ENCODE measurements around the gene CPNE1. TPM values are rescaled to one million over a fixed set of nuclear protein-coding genes. Genes with fewer than 3 reads are reported as not detected.

The CPNE1 gene
- total RNA-seq, 1 donor from 2014 or later, result 142 TPM

GRCh38 chr20:35615667-35616464 is 48.8 kb downstream of the CPNE1 start, which contains the start of gene SPAG4:
SPAG4 (plus strand) TSS chr20:35615829; CDS start chr20:35616004, 175 bp downstream.
- Mint-ChIP-seq H3K4me1 (ENCODE audit: low read depth) (peaks cover 34% of the 10 kb centered on the region), H3K4me3 (ENCODE audit: unreplicated experiment) (peak within 1 kb of the TSS; percentile 89), H3K27me3 (ENCODE audit: low read depth) (no peaks in the 10 kb centered on the region), H3K36me3 (ENCODE audit: low read depth) (no peaks in the 10 kb centered on the region), H3K9me3 (ENCODE audit: low read depth) (no peaks in the 10 kb centered on the region), H3K27ac (ENCODE audit: unreplicated experiment) (peak within 1 kb of the TSS; percentile 97)
- TF ChIP-seq CTCF (IDR thresholded peaks at IDR 0.05), result no peak
- DNase-seq (ENCODE audit: low spot score), result peak; percentile 98

- H3K9me3 Mint-ChIP-seq (ENCODE audit: low read depth), result no peaks in the 10 kb centered on the region
- peak; percentile 3 for DNase-seq (ENCODE audit: low spot score)
- H3K4me1 Mint-ChIP-seq (ENCODE audit: low read depth), result peaks cover 6% of the 10 kb centered on the region
- H3K27me3 Mint-ChIP-seq (ENCODE audit: low read depth), result no peaks in the 10 kb centered on the region
- H3K36me3 Mint-ChIP-seq (ENCODE audit: low read depth), result no peaks in the 10 kb centered on the region
- H3K4me3 Mint-ChIP-seq (ENCODE audit: unreplicated experiment), result no peak overlapping the region
- TF ChIP-seq CTCF (IDR thresholded peaks at IDR 0.05), result no peak
- no peak overlapping the region for H3K27ac Mint-ChIP-seq (ENCODE audit: unreplicated experiment)
These were observed 53.2 kb downstream of the CPNE1 start for GRCh38 chr20:35611482-35611881.

GRCh38 chr20:35610833-35611427 is 53.8 kb downstream of the CPNE1 start:
- H3K36me3 Mint-ChIP-seq (ENCODE audit: low read depth), result no peaks in the 10 kb centered on the region

GRCh38 chr20:35607003-35607735 is 57.5 kb downstream of the CPNE1 start:
- no peak for TF ChIP-seq CTCF (IDR thresholded peaks at IDR 0.05)
- H3K27me3 Mint-ChIP-seq (ENCODE audit: low read depth), result peaks cover 1% of the 10 kb centered on the region
- H3K4me1 Mint-ChIP-seq (ENCODE audit: low read depth), result no peaks in the 10 kb centered on the region
- no peaks in the 10 kb centered on the region for H3K36me3 Mint-ChIP-seq (ENCODE audit: low read depth)
- H3K27ac Mint-ChIP-seq (ENCODE audit: unreplicated experiment), result no peak overlapping the region
- no peaks in the 10 kb centered on the region for H3K9me3 Mint-ChIP-seq (ENCODE audit: low read depth)
- DNase-seq (ENCODE audit: low spot score), result peak; percentile 86
- no peak overlapping the region for H3K4me3 Mint-ChIP-seq (ENCODE audit: unreplicated experiment)

More at GRCh38 chr20:35610833-35611427, 53.8 kb downstream of the CPNE1 start:
- H3K27me3 Mint-ChIP-seq (ENCODE audit: low read depth), result no peaks in the 10 kb centered on the region
- no peak overlapping the region for H3K27ac Mint-ChIP-seq (ENCODE audit: unreplicated experiment)
- no peak overlapping the region for H3K4me3 Mint-ChIP-seq (ENCODE audit: unreplicated experiment)
- TF ChIP-seq CTCF (IDR thresholded peaks at IDR 0.05), result no peak
- H3K9me3 Mint-ChIP-seq (ENCODE audit: low read depth), result no peaks in the 10 kb centered on the region
- DNase-seq (ENCODE audit: low spot score), result peak; percentile 22
- peaks cover 3% of the 10 kb centered on the region for H3K4me1 Mint-ChIP-seq (ENCODE audit: low read depth)

GRCh38 chr20:35606127-35606526 is 58.6 kb downstream of the CPNE1 start:
- Mint-ChIP-seq H3K4me1 (ENCODE audit: low read depth) (peaks cover 4% of the 10 kb centered on the region), H3K36me3 (ENCODE audit: low read depth) (no peaks in the 10 kb centered on the region), H3K9me3 (ENCODE audit: low read depth) (no peaks in the 10 kb centered on the region), H3K27ac (ENCODE audit: unreplicated experiment) (no peak overlapping the region), H3K27me3 (ENCODE audit: low read depth) (peaks cover 1% of the 10 kb centered on the region), H3K4me3 (ENCODE audit: unreplicated experiment) (no peak overlapping the region)
- DNase-seq (ENCODE audit: low spot score), result peak; percentile 15
- TF ChIP-seq CTCF (IDR thresholded peaks at IDR 0.05), result no peak
